NCI-H2081 (cell line): ENCODE measurements around the gene ZFX.
"Not testable (repeated sequence)": the region's sequence is repeated elsewhere in the genome, so short reads cannot be mapped to it uniquely, and the experiment has no call there.

Source experiments
- DNase-seq, 2 experiments: peaks; one replicate each; lab custom pipeline; 2025; lab: John Stamatoyannopoulos, UW

The ZFX gene

DNA sequence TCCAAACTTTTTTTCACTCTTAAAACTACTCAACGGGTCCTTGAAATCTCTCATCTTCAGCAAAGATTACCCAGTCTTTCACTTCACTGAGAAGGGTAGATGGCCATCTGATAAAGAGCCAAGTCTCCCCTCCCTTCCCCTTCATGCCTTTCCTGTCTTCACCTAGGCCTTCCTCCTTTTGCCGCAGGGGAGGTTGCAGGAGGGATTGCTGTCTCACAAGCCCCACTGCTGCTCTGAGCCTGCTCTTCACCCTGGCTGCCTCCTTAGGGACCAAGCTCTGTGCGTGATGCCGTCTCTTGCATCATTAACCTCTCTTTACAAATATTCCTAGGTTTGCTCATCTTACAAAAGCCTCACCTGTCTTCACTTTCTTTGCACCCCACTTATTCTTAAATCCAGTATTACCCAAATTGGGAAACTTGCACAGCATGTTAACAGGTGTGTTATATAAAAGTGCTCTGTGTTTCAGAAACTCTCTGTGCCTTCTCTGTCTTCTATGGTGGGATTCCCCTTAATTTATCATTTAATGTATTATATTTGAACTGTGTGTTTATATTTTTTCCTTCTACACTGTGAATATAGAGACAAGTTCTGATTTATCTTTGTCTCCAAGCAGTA, 3.8 kb downstream of the ZFX start:
- DNase-seq, result no peak

- DNase-seq, result no peak
These were observed 4.3 kb downstream of the ZFX start for GRCh38 chrX:24153796-24154189.

DNA sequence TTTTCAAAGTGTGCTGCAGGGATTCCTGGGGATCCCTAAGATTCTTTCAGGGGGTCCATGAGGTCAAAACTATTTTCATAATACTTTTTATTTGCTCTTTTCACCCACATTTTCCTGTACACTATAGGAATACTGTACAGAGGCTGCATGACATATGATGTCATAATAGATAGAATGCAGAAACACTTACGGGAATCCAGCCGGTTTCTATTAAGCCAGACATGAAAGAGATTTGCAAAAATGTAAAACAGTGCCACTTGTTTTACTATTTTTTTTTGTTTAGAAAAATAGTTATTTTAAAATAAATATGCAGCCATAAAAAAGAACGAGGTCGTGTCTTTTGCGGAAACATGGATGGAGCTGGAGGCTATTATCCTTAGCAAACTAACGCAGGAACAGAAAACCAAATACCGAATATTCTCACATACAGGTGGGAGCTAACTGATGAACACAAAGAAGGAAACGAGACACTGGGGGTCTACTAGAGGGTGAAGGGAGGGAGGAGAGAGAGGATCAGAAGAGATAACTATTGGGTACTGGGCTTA, 5.0 kb downstream of the ZFX start:
- DNase-seq, result no peak

DNA sequence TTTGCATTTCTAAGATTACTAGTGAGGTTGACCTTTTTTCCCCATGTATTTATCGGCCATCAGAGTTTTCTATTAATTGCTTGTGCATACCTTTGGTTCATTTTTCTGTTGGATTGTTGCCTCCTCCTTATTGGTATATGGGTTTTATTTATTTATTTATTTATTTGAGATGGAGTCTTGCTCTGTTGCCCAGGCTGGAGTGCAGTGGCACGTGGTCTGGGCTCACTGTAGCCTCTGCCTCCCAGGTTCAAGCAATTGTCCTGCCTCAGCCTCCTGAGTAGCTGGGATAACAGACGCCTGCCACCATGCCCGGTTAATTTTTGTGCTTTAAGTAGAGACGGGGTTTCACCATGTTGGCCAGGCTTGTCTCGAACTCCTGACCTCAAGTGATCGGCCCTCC, 6.2 kb downstream of the ZFX start:
- DNase-seq, result not testable (repeated sequence)

DNA sequence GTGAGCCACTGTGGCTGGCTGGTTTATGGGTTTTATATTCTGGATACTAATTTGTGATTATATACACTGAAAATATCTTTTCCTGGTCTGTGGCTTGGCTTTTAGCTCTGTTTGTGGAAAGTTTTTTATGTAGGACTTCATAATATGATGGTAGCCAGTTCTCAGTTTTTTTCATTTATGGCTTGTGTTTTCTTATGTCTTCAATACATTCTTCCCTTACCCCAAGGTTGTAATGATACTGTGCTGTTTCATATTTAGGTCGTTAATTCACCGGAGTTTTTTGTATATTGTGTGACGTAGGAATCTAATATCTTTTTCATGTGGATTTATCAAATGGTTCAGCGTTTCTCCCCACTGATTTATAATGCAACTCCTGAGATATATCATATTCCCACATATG, 6.6 kb downstream of the ZFX start:
- no peak for DNase-seq

- no peak for DNase-seq
These were observed 9.4 kb downstream of the ZFX start for GRCh38 chrX:24158881-24159280.

- DNase-seq, result no peak
These were observed 16.5 kb downstream of the ZFX start for GRCh38 chrX:24166078-24166477.

GRCh38 chrX:24167719-24168472, 18.4 kb downstream of the ZFX start:
- no peak for DNase-seq

DNA sequence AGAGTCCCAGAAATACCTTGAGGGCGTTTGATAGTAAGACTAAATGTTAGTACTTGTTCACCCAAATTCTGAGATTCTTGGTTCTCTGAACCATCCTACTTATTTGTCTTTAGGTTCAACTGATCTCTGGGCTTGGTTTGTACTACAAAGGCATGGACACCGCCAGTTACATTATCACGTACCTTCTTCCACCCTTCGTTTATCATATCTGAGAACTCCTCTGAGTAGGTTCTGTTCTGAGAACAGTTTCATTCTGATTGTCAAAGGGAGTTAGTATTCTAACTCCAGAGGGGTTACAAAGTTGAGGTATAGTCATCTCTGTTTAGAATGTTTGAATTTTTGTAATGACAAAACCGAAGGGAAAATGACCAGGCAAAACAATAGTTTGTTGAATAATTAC, 19.3 kb downstream of the ZFX start:
- no peak for DNase-seq

DNA sequence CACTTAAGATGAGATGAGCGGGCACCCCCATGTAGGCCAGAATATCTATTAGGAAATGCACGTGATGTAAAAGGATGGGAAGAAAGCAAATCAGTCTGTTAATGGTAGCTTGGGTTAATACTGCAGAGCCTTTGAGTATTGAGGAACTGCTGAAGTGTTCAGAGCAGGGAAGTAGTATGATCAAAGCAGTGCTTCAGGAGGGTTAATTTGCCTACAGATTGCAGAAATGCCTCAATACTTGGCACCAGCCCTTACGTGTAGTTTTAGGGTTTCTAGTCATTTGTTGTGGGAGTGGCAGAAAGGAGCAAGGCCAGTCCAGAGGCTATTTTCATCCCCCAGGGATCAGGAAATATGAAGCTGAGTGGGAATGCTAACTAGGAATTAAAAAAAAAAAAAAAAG, 19.7 kb downstream of the ZFX start:
- no peak for DNase-seq

GRCh38 chrX:24173115-24173847, 23.8 kb downstream of the ZFX start:
- no peak for DNase-seq

- DNase-seq, result no peak
These were observed 25.7 kb downstream of the ZFX start for GRCh38 chrX:24175276-24175675.

DNA sequence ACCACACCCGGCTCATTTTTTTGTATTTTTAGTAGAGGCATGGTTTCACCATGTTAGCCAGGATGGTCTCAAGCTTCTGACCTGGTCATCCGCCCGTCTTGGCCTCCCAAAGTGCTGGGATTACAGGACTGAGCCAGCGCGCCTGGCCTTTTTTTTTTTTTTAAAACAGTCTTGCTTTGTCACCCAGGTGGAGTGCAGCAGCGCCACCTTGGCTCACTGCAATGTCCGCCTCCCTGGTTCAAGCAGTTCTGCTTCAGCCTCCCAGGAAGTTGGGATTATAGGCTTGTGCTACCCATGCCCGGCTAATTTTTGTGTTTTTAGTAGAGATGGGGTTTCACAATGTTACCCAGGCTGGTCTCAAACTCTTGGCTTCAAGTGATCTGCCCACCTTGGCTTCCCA, 28.9 kb downstream of the ZFX start:
- DNase-seq, result no peak

DNA sequence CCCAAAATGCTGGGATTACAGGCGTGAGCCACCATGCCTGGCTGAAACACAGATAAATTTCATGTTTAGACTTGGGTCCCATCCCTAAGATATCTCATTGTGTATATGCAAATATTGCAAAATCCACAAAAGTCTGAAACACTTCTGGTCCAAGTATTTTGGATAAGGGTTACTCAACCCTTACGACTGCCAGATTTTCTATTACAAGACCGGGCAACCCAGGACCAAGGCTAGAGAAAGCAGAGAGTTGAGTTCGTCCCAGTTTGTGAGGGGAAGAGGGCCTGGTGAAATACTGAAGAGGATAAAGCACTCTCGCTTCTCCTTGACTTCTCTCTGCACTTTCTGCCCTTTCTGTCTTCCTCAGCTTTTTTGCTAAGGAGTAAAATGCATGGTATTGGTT, 34.5 kb downstream of the ZFX start:
- DNase-seq, result no peak

DNA sequence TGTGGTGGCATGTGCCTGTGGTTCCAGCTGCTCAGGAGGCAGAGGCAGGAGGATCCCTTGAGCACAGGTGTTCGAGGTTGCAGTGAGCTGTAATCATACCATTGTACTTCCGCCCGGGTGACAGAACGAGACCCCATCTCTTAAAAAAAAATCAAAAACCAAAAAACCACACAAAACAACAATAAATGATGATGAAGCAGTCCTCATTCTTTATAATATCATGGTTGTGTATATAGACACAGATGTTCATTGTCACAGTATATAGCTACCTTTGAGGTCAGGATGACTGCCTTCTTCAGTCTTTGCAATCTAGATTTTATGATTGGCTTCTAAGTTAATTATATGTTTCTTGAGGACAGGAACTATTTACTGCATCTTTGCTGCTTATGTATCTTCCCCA, 37.0 kb downstream of the ZFX start:
- no peak for DNase-seq

DNA sequence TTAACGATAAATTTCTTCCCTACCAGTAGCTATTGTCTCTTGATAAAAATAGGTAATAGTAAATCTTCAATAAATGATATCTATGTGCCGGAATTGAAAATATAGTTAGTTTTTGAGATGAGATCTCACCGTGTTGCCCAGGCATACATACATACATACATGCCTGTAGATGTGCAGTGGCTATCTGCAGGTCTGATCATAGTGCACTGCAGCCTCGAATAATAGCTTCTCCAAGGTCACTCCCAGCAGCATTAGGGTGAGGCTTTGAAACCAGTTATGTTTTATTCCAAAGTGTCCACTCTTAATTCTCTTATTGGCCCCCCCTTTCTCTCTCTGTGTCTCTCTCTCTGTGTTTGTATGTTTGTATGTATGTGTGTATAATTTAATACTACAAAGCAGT, 37.5 kb downstream of the ZFX start:
- DNase-seq, result no peak

- no peak for DNase-seq
These were observed 40.0 kb downstream of the ZFX start for GRCh38 chrX:24189490-24189889.

DNA sequence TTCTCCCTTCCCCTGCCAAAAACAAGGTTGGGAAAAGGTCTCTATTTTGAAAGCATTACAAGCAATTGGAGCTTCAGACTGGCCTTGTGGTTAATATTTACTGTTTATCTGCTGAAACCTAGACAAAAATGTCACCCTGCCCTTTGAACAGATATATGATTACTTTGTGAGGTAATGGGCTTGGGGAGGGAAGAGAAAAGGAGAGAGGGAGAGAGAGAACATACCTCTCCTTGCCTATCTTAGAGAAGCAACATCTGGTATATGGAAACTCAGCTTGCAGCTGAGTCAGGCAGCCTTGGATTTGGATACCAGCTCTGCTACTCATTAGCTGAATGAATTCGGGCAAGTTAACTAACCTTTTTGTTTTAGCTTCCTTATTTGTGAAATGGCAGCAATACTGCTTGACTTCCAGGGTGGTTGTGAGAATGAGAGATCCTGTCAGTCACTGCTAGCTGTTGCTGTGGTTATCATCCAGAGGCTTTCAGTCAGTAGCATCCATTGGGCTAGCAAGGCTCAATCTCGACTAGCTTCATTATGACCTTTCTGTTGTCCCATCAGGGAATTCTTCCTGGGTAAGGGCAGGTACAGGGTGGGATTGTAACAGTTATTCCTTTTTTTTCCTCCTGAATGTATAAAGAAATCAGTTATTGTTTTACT, 41.1 kb downstream of the ZFX start:
- no peak for DNase-seq

DNA sequence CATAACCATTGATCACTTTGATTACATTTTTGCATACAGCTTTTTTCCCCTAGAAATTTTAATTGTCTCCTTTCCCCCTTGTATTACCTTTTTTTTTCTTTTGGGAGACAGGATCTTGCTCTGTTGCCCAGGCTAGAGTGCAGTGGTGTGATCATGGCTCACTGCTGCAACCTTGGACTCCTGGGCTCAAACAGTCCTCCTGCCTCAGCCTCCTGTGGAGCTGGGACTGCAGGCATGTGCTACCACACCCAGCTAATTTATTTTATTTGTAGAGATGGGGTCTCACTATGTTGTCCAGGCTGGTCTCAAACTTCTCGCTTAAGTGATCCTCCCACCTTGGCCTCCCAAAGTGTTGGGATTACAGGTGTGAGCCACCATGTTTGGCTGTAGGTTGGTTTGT, 47.0 kb downstream of the ZFX start:
- no peak for DNase-seq

DNA sequence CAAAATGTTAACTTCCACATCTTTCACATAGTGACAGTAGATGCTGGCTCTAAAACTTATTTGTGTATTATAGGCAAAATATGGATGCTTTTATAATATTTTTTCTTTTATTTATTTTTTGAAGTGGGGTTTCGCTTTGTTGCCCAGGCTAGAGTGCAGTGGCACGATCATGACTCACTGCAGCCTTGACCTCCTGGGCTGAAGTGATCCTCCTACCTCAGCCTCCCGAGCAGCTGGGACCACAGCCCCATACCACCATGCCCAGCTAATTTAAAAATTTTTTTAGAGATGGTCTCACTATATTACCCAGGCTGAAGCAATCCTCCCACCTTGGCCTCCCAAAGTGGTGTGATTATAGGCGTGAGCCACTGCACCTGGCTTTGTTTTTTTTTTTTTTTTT, 48.6 kb downstream of the ZFX start:
- no peak for DNase-seq

DNA sequence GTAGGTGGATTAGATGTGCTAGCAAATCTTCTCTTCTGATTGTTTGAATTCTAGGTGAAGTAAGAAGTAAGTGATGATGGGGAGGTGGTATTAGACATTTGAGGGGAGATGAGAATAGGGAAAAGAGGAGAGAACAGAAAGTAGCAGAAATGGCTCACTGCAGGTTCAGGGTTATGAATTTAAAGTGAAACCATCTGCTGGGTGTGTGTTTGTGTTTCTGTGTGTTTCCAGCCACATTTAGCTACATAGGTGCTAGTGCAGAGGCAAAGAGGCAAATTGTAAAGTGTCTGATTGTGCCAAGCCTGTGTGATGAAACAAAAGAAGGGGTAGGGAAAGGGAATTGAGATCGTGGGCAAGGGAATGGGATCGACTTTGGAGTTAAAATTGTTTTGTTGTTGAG, 50.6 kb downstream of the ZFX start:
- DNase-seq, result no peak

- DNase-seq, result no peak
These were observed 51.7 kb downstream of the ZFX start for GRCh38 chrX:24201216-24201615.
